HG03060 (cell line): ENCODE measurements around the gene KMT2B.

Experiments
- ATAC-seq: cut with Tn5 transposase; IDR thresholded peaks from one replicate; pipeline ENCODE4 v1.9.1; 2021; ENCODE audit warnings: low read depth, moderate number of reproducible peaks; ENCODE audit not compliant: unreplicated experiment

Gene KMT2B

GRCh38 chr19:35740423-35741202 lies 22.8 kb downstream of the KMT2B start:
- ATAC-seq = no peak

- ATAC-seq = no peak
Measured at GRCh38 chr19:35741203-35741515, 23.4 kb downstream of the KMT2B start.

GRCh38 chr19:35742121-35742724 lies 24.4 kb downstream of the KMT2B start, which contains the start of gene IGFLR1:
IGFLR1 (minus strand) TSS chr19:35742452; CDS start chr19:35741180, 1,272 bp downstream.
- no peak for ATAC-seq

DNA sequence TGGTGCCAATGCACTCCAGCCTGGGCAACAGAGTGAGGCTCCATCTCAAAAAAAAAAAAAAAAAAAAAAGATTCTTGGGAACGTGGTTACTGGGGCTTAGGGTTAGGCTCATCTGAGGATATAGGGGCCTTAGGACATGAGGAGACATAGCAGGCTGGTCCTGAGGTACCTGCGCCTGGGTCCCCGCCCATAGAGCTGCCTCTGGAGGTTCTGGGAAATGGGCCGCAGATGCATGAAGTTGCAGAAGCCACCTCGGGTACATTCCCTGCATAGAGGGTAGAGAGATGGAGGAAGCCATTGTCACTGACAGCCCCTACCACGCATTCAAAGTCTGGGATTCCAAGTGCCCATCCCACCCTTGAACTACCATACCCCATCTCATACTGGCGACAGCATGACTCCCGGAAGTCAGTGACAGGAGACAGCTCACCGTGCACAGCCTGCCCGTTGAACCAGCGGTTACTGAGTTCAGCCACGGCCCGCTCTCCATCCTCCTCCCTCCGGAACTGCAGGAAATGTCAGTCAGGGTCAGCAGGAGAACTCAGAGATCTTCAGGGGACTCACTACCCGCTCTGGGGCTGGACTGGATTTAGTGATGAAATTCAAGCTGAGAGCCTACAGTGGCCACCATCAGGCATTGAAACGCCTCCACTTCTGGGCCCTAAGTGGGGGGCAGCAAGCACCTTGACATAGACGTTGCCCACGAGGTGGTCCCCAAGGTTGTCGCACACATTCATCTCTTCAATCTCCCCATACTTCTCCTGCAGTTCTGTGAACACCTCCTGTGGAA lies 26.0 kb downstream of the KMT2B start:
- no peak for ATAC-seq

DNA sequence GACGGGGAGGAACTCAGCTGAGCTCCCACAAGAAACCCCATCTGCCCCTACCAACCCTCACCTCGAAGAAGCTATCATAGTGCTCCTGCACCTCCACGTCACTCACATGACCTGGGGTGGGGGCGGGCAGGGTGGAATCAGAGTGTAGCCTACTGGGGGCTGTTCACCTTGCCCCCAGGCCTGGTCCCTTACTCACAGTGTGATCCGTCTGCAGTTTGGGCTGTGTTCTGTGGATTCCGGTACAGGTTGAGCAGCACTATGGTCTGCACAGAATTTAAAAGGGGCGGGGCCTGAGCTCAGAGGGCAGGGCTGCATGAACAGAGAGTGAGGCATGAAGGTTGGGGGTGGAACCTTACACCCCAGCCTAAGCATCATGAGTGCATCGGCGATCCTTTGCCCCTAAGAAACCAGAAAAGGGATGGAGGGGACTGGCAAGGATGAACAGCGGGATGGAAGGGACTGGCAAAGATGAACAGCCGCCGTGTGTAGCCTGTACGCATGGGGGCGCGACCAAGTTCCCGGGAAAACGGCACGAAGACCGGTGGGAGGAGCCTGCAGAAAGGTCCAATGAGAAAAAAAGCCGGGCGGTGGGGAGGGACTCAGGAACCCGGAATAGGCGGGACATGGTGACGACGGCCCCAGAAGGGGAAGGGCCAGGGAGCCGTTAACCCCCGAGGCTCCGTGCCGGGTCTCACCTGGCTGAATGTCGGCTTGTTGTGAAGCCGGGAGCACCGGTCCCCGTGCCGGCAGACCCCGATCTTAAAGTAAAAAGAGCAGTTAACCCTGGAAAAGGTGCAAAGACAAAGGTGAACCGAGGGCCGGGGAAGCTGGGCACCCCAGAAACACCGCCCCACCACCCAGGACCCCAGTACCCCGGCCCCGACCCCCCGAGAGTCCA lies 26.9 kb downstream of the KMT2B start:
- no peak for ATAC-seq

GRCh38 chr19:35745328-35746086 lies 27.7 kb downstream of the KMT2B start, which contains the start of the genes PSENEN and U2AF1L4:
PSENEN (plus strand) TSS chr19:35745651; CDS start chr19:35745931, 280 bp downstream.
U2AF1L4 (minus strand) TSS chr19:35745418; CDS start chr19:35745391, 27 bp downstream.
- peak; percentile 25 for ATAC-seq

GRCh38 chr19:35746087-35746462 lies 28.3 kb downstream of the KMT2B start:
- no peak for ATAC-seq

DNA sequence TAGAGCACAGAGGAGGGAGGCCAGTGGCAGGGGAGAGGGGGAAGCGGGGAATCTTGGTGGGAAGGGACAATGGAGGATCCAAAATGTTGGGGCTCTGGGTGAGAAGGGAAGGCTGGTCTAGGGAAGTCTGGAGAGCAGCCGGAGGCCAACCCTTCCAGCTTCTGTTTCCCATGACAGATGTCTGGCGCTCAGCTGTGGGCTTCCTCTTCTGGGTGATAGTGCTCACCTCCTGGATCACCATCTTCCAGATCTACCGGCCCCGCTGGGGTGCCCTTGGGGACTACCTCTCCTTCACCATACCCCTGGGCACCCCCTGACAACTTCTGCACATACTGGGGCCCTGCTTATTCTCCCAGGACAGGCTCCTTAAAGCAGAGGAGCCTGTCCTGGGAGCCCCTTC lies 28.7 kb downstream of the KMT2B start:
- ATAC-seq = no peak

DNA sequence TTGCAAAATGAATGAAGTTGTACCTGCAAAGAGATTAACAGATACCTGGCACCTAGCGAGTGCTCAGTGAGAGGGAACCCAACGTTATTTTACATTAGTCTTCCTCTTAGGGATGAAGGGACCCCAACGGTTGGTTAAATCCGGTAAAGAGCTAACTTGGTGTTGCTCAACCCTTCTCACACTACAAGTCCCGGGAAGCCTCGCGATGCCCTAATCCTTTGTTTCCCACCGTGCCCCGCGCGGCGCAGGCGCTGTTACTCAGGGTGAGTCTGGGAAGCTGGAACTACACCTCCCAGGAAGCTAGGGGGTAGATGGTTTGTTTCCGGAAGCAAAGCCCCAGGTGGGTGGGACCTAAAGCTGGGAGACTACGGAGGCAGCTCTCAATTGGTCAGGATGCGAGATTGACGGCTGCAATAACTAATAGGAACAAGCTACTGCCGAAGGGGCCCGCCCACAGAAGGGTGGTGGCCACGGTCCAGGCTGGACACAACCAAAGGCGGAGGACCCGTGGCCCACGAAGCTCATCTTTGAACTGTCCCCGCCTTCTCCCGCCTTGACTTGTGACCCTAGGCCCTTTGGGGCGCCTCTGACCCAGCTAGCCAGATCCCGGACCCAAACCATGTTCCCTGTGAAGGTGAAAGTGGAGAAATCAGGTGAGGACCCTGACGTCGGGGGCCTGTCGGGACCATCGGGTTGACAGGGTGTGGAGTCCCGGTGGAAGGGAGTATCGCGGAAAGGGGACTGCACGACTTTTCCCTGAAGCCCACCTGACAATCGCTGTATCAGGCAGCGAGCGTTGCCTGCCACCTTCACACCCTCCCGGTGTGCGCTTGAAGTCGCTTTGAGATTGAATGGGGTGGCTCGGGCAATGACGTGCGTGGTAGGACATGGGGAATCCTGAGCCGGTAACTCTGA lies 30.6 kb downstream of the KMT2B start, which contains the start of gene LIN37:
TSS of gene LIN37 (plus strand) at position 471 of the 915 bp plus-strand sequence. CDS start at position 620, 149 bp downstream.
- peak; percentile 53 for ATAC-seq

DNA sequence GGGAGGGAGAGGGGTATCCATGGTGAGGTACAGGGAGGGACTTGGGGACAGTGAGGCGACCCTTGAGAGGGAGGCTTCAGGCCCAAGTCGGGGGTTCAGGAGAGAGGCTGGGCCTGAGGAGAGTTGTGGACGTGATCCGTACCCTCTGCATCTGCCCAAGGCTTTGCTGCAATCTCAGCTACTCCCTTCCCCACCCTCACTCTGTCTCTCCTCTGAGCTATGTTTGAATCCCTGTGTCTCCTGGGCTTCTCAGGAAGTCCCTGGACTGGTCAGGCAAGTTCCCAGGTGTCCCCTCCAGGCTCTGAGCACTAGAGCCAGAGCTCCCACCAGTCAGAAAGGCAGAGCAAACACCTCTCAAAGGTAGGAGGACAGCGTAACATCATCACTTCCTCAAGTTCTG lies 32.4 kb downstream of the KMT2B start:
- no peak for ATAC-seq

GRCh38 chr19:35751839-35752745 lies 34.3 kb downstream of the KMT2B start:
- ATAC-seq = no peak

GRCh38 chr19:35752746-35753350 lies 35.0 kb downstream of the KMT2B start:
- no peak for ATAC-seq

GRCh38 chr19:35753634-35754369 lies 36.0 kb downstream of the KMT2B start:
- ATAC-seq = no peak

- no peak for ATAC-seq
Measured at GRCh38 chr19:35754370-35755130, 36.7 kb downstream of the KMT2B start.

- no peak for ATAC-seq
Measured at GRCh38 chr19:35755131-35755549, 37.3 kb downstream of the KMT2B start.
